Breast epithelium (tissue), 4 donors: ENCODE data around the gene ZDHHC16. TPM values are rescaled to one million over a fixed set of nuclear protein-coding genes. Genes with fewer than 3 reads are reported as not detected.
"Not testable (repeated sequence)": the region's sequence is repeated elsewhere in the genome, so short reads cannot be mapped to it uniquely, and the experiment has no call there.

ENCODE experiments used
- DNase-seq, 2 donors: peaks; one replicate each; pipeline ENCODE4 v3.0.0-alpha.2; 2019; ENCODE audit warnings: low spot score in 2 of 2
- H3K27ac ChIP-seq, 2 donors: fragments of 200-600 bp; sonication (generic) in 1 of 2; one replicate each; pipeline ENCODE4 v1.5.1; 2016 to 2019; ENCODE audit warnings: mild to moderate bottlenecking in 1 of 2
- H3K27me3 ChIP-seq, 2 donors: fragments of 200-600 bp; sonication (generic) in 1 of 2; one replicate each; pipeline versions ENCODE4 v1.5.1 to v1.6.0; 2017 to 2019; ENCODE audit warnings: control low read depth in 1 of 2, mild to moderate bottlenecking in 1 of 2
- H3K36me3 ChIP-seq: fragments of 200-600 bp; one replicate; pipeline ENCODE4 v1.5.1; 2019
- H3K4me1 ChIP-seq, 2 donors: fragments of 200-600 bp; sonication (generic); one replicate each; pipeline ENCODE4 v1.5.1; 2016 to 2019; ENCODE audit warnings: control low read depth in 1 of 2
- H3K4me3 ChIP-seq, 3 donors: fragments of 200-600 bp; sonication (generic); 1 replicate in 2 of 3; 2 replicates in 1 of 3; pipeline ENCODE4 v1.5.1; 2016 to 2019; ENCODE audit warnings: mild to moderate bottlenecking in 3 of 3, moderate library complexity in 2 of 3
- H3K9me3 ChIP-seq, 2 donors: fragments of 200-600 bp; sonication (generic) in 1 of 2; one replicate each; pipeline ENCODE4 v1.5.1; 2016 to 2019; ENCODE audit warnings: control low read depth in 1 of 2
- CTCF ChIP-seq, 3 donors: fragments of 450-650 bp; IDR thresholded peaks; one replicate each; pipeline ENCODE4 v1.5.1; 2016 to 2017; ENCODE audit warnings: antibody characterized with exemption in 3 of 3, mild to moderate bottlenecking in 3 of 3, moderate library complexity in 3 of 3
- POLR2A ChIP-seq: fragments of 450-650 bp; IDR thresholded peaks from one replicate; pipeline ENCODE4 v1.6.1; 2016; ENCODE audit warnings: antibody characterized with exemption, mild to moderate bottlenecking, moderate library complexity
- POLR2AphosphoS5 ChIP-seq, 3 donors: sonication (generic); formaldehyde crosslinking; IDR thresholded peaks; one replicate each; pipeline ENCODE4 v1.6.1; 2017; ENCODE audit warnings: antibody characterized with exemption in 3 of 3
- intact Hi-C: fragments of 100-400 bp; cut with DNase I; formaldehyde crosslinking; loops from one replicate; pipeline ENCODE4 v1.15.1; 2023; ENCODE audit warnings: low total_unique reads
- total RNA-seq, 3 donors: library from RNA; depleted of rRNA; stranded (reverse); fragments of >200 nt; gene quantifications; one replicate each; pipeline ENCODE4 v1.1.0, GENCODE V29; 2016

ZDHHC16 gene
- total RNA-seq, 3 donors from 2014 or later: 21.6 to 53.1 (median 44.6) TPM

GRCh38 chr10:97465982-97466381 is 20.0 kb downstream of the ZDHHC16 start:
- no peaks in the 10 kb centered on the region for H3K4me1 ChIP-seq
- TF ChIP-seq POLR2AphosphoS5 (IDR thresholded peaks at IDR 0.05) (no peak), POLR2A (no peak), CTCF (IDR thresholded peaks at IDR 0.05) (no peak)
- intact Hi-C loops: loop anchor here (10.0 kb wide), 1 partner anchor 79 kb away; no protein-coding TSS in a partner anchor
- DNase-seq: no peak
- H3K9me3 ChIP-seq: no peaks in the 10 kb centered on the region
- H3K4me3 ChIP-seq: no peak overlapping the region
- peaks cover 7% of the 10 kb centered on the region for H3K36me3 ChIP-seq
- peak overlapping the region; percentile 55 to 62 for H3K27ac ChIP-seq
- H3K27me3 ChIP-seq: no peaks in the 10 kb centered on the region

DNA sequence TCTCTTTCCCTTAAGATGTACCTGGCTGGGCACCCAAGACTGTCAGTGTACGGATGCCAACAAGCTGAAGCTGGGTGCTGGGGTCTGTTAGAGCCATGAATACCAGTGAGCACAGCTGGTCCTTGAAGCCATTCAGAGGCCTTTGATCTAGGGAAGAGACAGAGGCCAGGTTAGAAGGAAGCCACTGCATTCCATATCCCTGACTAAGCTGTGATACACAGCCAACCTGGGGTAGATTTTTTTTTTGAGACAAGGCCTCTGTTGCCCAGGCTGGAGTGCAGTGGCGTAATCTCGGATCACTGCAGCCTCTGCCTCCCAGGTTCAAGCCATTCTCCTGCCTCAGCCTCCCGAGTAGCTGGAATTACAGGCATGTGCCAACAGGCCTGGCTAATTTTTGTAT is 20.8 kb downstream of the ZDHHC16 start:
- H3K27ac ChIP-seq: peak overlapping the region; percentile 55 to 62
- H3K36me3 ChIP-seq: peaks cover 7% of the 10 kb centered on the region
- H3K27me3 ChIP-seq: no peaks in the 10 kb centered on the region
- no peak for DNase-seq
- H3K4me1 ChIP-seq: no peaks in the 10 kb centered on the region
- intact Hi-C loops: loop anchor here (10.0 kb wide), 1 partner anchor 78 kb away; no protein-coding TSS in a partner anchor
- no peak for TF ChIP-seq POLR2AphosphoS5 (IDR thresholded peaks at IDR 0.05)
- no peak for TF ChIP-seq CTCF (IDR thresholded peaks at IDR 0.05)
- no peak for TF ChIP-seq POLR2A
- no peaks in the 10 kb centered on the region for H3K9me3 ChIP-seq
- H3K4me3 ChIP-seq: no peak overlapping the region

GRCh38 chr10:97468162-97468561 is 22.2 kb downstream of the ZDHHC16 start:
- intact Hi-C loops: loop anchor here (10.0 kb wide), 1 partner anchor 77 kb away; no protein-coding TSS in a partner anchor
- TF ChIP-seq CTCF (IDR thresholded peaks at IDR 0.05): no peak
- no peak for TF ChIP-seq POLR2AphosphoS5 (IDR thresholded peaks at IDR 0.05)
- TF ChIP-seq POLR2A: no peak
- no peak overlapping the region for H3K27ac ChIP-seq
- H3K4me1 ChIP-seq: no peaks in the 10 kb centered on the region
- DNase-seq: no peak
- H3K9me3 ChIP-seq: no peaks in the 10 kb centered on the region
- H3K27me3 ChIP-seq: no peaks in the 10 kb centered on the region
- no peaks in the 10 kb centered on the region for H3K36me3 ChIP-seq
- no peak overlapping the region for H3K4me3 ChIP-seq

GRCh38 chr10:97468781-97469180 is 22.8 kb downstream of the ZDHHC16 start:
- H3K27ac ChIP-seq: peak overlapping the region in 1 of 2 donors; percentile 1
- DNase-seq: not testable (repeated sequence)
- intact Hi-C loops: loop anchor here (10.0 kb wide), 1 partner anchor 76 kb away; no protein-coding TSS in a partner anchor

DNA sequence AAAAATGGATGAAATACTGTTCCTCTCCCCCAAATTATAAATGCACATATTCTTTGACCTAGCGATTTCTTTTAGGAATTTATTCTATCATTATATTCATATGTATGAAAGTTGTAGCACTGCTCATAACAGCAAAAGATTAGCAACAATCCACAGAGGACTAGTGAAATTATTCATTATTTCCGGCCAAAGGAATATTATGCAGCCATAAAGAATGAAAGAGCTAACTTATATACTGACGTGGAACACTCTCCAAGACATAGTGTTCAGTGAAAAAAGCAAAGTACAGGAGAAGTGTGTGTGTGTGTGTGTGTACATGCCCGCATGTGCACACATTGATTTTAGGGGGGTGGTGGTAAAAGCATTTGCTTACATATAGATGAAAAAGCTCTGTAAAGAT is 28.9 kb downstream of the ZDHHC16 start:
- no peaks in the 10 kb centered on the region for H3K4me1 ChIP-seq
- peaks cover 5% of the 10 kb centered on the region for H3K36me3 ChIP-seq
- H3K9me3 ChIP-seq: no peaks in the 10 kb centered on the region
- TF ChIP-seq POLR2AphosphoS5 (IDR thresholded peaks at IDR 0.05) (no peak), POLR2A (no peak), CTCF (IDR thresholded peaks at IDR 0.05) (no peak)
- DNase-seq: no peak
- H3K27me3 ChIP-seq: no peaks in the 10 kb centered on the region
- no peak overlapping the region for H3K27ac ChIP-seq
- intact Hi-C loops: loop anchor here (10.0 kb wide), 1 partner anchor 1150 kb away; no protein-coding TSS in a partner anchor
- no peak overlapping the region for H3K4me3 ChIP-seq

More at GRCh38 chr10:97468781-97469180, 22.8 kb downstream of the ZDHHC16 start:
- H3K9me3 ChIP-seq, H3K4me3 ChIP-seq, H3K4me1 ChIP-seq, H3K27me3 ChIP-seq, H3K36me3 ChIP-seq: not testable (repeated sequence)
